Measurements from ENCODE around the gene CCDC34.

- TF ChIP-seq CTCF (IDR thresholded peaks at IDR 0.05; ENCODE audit: borderline replicate concordance, extremely low read depth, low read length, poor library complexity, severe bottlenecking) = no peak
- TF ChIP-seq EZH2 (IDR thresholded peaks at IDR 0.05; ENCODE audit: borderline replicate concordance, low read depth, low read length, severe bottlenecking) = no peak
Observed at GRCh38 chr11:27300974-27301373, 62.0 kb downstream of the CCDC34 start.

All from DND-41 (cell line).